Tongue (tissue), 2 donors: ENCODE results near the gene DNAJC16. TPM values are rescaled to one million over a fixed set of nuclear protein-coding genes. Genes with fewer than 3 reads are reported as not detected.
"Not testable (repeated sequence)": the region's sequence is repeated elsewhere in the genome, so short reads cannot be mapped to it uniquely, and the experiment has no call there.

Experiments
- DNase-seq: peaks from one replicate; pipeline ENCODE4 v3.0.0-alpha.2; 2015
- total RNA-seq: library from RNA; depleted of rRNA; stranded (reverse); fragments of >200 nt; gene quantifications from one replicate; pipeline ENCODE4 v1.2.3, GENCODE V29; 2014

The DNAJC16 gene
- total RNA-seq, 1 donor from 2014 or later = 18.6 TPM

DNA sequence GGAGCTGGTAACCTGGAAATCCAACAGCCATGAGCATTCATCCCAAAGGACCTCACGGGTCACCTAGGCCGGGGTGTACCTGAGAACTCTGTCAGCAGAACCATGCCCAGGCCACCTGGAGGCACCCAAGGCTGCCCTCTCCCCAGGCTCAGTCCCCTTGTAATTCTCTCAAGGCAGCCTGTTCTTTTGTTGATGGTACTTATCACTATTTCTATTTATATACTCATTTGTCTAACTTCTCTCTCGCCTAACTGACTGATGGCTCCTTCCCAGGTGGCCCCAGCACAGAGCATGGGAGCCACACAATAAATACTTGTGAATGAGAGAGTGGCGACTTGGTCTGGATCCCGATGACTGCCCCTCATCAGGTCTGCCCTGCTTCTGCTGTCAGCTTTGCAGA, 19.4 kb upstream of the DNAJC16 start:
- DNase-seq = no peak

- DNase-seq = no peak
These were observed 17.8 kb upstream of the DNAJC16 start for GRCh38 chr1:15508700-15509487.

DNA sequence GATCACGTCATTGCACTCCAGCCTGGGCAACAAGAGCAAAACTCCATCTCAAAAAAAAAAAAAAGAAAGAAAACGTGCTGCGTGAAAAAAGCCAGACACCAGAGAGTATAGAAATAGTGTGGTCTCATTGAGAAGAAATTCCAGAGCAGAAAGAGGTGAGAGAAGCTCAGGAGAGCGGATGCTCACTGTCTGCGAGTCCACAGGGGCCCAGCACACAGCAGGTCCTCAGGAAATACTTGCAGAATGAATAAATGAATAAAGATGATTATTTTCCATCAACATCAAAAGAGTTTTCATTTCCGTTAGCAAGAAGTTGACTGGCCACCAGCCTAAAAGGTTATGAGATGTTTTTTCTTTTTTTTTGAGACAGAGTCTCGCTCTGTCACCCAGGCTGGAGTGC, 17.1 kb upstream of the DNAJC16 start:
- DNase-seq = no peak

DNA sequence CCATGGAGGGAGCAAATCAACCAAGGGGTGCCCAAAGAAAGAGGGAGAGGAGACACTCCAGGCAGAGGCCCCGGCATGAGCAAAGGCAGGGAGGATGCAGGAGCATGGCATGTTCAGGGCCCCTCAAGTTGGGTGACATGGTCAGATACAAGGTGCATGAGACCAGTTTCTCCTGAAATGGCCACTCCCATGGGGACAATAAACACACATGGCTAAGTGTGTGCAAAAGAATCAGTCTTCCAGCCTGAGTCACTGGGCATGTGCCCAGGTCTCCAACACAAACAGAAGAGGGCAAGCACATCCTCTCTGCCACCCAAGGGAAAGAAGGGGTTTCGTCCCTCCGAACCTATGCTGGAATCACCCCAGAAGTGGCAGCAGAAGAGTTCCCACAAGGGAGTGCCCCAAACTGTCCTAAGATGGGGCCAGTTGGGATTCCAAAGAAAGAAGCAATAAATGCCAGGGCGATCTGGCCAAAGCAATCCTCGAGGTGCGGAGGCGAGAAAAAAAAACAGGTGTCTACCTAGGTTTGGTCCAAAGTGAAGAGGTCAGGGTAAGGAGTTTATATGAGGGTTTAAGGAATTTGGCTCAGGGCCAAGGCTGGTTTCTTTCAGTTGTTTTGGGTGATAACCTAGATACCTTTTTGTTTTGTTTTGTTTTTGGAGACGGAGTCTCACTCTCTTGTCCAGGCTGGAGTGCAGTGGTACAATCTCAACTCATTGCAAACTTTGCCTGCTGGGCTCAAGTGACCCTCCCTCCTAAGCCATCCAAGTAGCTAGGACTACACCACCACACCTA, 15.8 kb upstream of the DNAJC16 start:
- no peak for DNase-seq

- DNase-seq = no peak
These were observed 13.5 kb upstream of the DNAJC16 start for GRCh38 chr1:15513192-15513591.

DNA sequence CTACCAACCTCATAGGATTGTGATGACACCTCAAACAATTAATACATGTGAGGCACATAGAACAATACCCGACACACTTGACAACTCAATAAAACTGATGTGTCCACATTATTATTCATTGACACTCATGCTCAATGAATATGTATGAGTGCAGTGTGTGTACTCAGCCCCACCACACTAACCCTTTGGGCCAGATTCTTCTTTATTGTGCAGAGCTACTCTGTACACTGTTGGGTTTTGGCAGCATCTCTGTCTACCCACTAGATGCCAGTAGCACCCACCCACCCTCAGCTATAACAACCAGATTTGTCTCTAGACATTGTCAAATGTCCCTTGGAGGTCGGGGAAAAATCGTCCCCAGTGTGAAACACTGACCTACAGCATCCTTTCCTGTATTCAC, 12.7 kb upstream of the DNAJC16 start:
- no peak for DNase-seq

DNA sequence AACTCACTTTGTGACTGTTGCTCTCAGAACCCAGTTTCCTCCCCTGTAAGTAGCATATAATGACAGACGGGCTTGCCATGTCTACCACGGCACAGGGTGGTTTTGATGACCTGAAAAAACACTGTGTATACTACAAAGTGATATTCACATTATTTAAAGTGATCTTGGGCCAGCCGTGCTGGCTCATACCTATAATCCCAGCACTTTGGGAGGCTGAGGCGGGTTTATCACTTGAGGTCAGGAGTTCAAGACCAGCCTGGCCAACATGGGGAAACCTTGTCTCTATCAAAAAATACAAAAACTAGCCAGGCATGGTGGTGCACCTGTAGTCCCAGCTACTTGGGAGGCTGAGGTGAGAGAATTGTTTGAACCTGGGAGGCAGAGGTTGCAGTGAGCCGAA, 12.1 kb upstream of the DNAJC16 start:
- not testable (repeated sequence) for DNase-seq

- no peak for DNase-seq
These were observed 11.5 kb upstream of the DNAJC16 start for GRCh38 chr1:15515022-15515663.

DNA sequence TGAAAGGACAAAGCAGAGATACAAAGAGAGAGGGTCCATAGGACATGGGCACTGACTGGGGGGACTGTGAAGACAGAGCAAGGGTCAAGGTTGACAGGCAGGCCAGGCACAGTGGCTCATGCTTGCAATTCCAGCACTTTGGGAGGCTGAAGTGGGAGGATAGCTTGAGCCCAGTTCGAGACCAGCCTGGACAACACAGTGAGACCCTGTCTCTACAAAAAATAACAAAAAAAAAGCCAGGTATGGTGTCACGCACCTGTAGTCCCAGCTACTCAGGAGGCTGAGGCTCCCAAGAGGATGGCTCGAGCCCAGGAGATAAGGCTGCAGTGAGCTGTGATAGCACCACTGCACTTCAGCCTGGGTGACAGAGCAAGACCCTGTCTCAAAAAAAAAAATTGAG, 7.0 kb upstream of the DNAJC16 start:
- no peak for DNase-seq

DNA sequence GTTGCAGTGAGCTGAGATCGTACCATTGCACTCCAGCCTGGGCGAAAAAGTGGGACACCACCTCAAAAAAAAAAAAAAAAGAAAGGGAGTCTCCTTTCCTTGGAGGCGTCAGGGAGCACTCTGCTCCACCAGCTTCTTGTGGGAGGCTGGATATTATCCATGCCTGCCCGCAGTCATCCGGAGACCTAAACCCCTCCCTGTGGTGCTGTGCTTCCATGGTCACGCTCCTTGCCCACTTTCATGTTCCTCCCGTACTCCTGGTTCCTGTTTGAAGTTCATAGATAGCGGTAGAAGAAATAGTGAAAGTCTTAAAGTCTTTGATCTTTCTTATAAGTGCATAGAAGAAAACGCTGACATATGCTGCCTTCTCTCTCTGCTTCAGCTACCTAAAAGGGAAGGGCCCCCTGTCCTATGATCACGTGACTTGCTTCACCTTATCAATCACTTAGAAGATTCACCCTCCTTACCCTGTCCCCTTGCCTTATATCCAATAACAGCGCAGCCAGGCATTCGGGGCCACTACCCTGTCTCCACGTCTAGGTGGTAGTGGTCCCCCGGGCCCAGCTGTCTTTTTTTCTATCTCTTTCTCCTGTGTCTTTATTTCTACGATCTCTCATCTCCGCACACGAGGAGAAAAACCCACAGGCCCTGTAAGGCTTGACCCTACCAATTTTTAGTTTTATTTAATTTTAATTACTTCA, 5.3 kb upstream of the DNAJC16 start:
- not testable (repeated sequence) for DNase-seq

- DNase-seq = no peak
These were observed 4.1 kb upstream of the DNAJC16 start for GRCh38 chr1:15522551-15522950.

DNA sequence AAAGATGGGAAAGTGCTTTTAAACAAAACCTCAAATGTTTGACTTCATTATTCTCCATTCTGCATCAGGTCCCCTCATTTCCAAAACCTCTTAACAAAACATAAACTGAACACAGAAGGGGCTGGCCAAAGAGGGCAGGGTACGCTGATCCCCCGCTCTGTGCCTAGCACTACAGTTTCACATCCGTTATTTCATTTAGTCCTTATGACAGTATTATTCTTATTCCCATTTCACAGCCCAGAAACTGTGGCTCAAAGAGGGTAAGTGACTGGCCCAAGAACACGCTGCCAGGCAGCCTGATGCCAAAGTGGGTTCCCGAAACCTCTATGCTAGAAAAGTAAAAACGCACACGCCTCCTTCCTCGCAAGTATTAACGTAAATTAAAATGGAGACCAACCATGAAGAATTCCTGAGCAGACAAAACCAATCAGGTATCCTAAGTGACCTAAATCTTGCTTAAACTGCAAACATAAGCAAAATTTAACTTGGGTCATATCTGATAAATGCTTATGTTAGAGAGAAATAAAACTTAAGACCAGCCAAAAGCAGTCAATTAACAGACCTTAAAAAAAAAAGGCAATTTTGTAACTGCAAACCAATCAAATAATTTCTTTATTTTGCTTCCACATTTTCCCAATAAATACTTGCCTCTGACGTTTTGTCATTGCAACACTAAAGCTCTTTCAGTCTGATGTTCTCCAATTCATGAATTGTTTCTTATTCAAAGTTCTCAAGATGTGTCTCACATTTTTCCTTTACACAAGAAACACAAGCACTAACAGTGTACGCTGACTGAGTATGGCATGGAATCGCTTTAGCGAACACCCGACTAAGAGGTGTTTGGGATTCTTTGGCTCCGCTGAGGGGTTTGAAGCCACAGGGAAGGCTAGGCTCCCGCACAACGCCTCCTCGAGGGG, 3.3 kb upstream of the DNAJC16 start:
- DNase-seq = no peak

- no peak for DNase-seq
These were observed 2.7 kb upstream of the DNAJC16 start, which contains the start of gene CASP9 for GRCh38 chr1:15524021-15524282. Gene CASP9, minus strand, starts transcription at chr1:15524215. Its CDS starts 15 bp downstream, at chr1:15524200.

DNA sequence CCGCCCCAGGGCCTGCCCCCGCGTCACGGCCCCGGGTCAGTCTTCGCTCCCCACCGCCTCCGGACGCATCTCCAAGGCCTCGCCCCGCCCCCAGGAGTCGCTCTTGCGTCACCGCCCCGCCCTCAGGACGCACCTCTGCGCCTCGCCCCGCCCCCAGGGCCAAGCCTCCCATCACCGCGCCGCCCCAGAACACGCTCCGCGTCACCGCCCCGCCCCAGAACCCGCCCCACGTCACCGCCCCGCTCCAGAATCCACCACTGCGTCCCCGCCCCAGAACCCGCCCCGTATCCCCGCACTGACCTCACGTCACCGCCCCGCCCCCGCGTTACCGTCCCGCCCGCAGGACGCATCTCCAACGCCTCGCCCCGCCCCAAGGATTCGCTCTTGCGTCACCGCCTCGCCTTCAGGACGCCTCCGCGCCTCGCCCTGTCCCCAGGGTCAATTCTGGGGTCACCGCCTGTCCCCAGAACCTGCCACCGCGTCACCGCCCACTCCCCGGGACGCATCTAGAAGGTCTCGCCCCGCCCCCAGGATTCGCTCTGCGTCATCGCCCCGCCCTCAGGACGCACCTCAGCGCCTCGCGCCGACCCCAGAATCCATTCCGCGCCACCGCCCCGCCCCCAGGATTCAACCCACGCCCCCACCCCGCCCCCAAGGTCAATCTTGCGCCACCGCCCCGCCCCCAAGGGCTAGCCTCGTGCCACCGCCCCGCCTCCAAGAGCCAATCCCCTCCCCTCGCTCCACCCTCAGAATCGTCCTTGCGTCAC, 2.2 kb upstream of the DNAJC16 start:
- peak; percentile 100 for DNase-seq

DNA sequence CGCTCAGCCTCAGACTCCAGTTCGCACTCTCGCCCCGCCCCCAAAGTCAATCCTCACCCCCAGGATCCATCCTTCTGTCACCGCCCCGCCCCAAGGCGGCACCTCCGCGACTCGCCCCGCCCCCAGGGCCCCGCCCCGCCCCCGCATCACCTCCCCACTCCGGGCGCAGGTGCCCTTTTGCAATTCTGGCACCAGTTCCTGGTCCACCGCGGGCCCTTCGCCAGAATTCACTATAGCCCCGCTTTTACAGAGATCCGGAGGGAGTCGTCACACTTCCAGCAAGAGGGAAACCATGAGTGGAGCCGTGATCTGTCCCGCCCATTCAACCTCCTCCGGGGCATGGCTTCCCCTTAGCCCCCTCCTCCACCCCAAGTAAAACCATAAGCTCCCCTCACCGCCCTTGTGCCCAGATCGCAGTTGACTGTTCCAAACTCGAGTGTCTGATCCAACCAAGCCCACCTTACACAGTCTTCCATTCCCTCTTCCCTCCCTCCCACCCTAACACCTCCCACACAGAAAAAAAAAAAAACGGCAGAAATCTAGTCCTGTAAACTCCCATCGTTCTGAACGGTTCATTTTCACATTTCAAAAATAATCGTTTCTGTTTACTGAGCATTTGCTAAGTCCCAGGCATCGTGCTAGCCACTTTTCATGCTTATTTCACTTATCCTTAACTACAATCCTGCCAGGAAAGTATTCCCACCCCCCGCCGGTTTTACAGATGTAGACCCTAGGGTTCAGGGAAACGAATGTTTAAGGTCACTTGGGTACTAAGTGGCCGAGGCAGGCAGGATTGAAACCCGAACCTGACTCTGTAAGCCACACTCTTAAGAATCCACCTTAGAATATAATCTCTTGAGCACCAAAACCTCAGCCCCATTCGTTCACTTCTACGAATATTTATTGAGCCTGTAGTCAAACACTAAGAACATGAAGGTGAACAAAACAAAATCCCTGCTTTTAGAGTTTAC, 1.3 kb upstream of the DNAJC16 start:
- DNase-seq = peak; percentile 46

DNA sequence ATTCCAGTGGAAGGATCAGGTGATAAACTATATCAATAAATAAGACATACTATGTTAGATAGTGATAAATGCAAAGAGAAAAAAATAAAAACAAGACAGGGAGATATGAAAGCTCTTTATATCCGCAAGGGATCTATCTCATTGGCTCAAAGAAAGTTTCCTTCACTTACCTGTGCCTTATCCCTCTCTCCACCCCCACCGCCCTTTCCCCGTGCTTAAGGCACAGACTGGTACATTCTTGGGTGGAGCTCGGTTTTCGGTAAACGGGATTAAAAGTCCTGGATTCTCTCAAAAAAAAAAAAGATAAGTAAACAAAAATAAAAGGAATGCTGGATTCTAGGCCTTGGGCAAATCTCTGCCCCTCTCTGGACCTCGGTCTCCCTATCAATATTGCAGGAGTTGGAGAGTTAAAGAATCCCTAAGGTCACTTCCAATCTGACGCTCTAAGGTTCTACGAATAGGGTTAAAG, 593 bp upstream of the DNAJC16 start:
- DNase-seq = no peak

- DNase-seq = no peak
These were observed 4.4 kb downstream of the DNAJC16 start for GRCh38 chr1:15531003-15531402.

DNA sequence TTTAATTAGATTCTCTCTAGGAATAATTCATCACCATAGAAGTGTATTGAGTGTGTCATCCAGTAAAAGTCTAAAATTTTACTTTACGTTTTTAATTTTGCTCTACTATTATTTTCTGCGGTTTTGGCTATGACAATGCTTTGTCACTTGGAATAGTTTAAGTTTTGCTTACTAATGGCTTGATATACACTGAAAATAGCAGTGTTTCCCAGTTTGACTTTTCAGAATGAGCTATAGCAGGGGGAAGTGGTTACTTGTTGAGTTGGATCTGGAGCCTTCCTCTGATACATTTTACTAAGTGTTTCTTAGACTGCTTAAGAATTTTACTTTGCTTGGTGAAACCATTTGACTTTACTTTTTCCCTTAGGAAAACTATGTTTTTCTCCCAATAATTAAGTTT, 5.0 kb downstream of the DNAJC16 start:
- no peak for DNase-seq

- no peak for DNase-seq
These were observed 12.1 kb downstream of the DNAJC16 start for GRCh38 chr1:15538771-15539170.
